LNCaP clone FGC (cell line): ENCODE data around the gene MARCOL.

Experiments used
- DNase-seq: peaks from one replicate; pipeline ENCODE4 v3.0.0-alpha.2; 2011; ENCODE audit warnings: low read depth
- H3K4me3 ChIP-seq: 2 replicates; pipeline ENCODE4 v1.5.1; 2011; ENCODE audit warnings: mild to moderate bottlenecking, low read depth, low read length, control low read depth
- CTCF ChIP-seq: IDR thresholded peaks from 2 replicates; pipeline ENCODE4 v1.5.1; 2012; ENCODE audit warnings: mild to moderate bottlenecking; ENCODE audit not compliant: control insufficient read depth, insufficient read depth; ENCODE audit errors: extremely low read depth

Gene MARCOL

GRCh38 chr5:148205865-148206264 is 32.5 kb upstream of the MARCOL start:
- no peak for TF ChIP-seq CTCF
- H3K4me3 ChIP-seq = no peak overlapping the region
- no peak for DNase-seq

- no peak for TF ChIP-seq CTCF
- DNase-seq = no peak
- H3K4me3 ChIP-seq = no peak overlapping the region
Measured at GRCh38 chr5:148206620-148207019, 31.7 kb upstream of the MARCOL start.

GRCh38 chr5:148208226-148208625 is 30.1 kb upstream of the MARCOL start:
- DNase-seq = no peak
- H3K4me3 ChIP-seq = no peak overlapping the region
- TF ChIP-seq CTCF = no peak

GRCh38 chr5:148209151-148209770 is 29.1 kb upstream of the MARCOL start:
- H3K4me3 ChIP-seq = no peak overlapping the region
- TF ChIP-seq CTCF = no peak
- DNase-seq = no peak

- TF ChIP-seq CTCF = no peak
- H3K4me3 ChIP-seq = no peak overlapping the region
- DNase-seq = no peak
Measured at GRCh38 chr5:148214665-148215185, 23.6 kb upstream of the MARCOL start.

- H3K4me3 ChIP-seq = no peak overlapping the region
- no peak for DNase-seq
- no peak for TF ChIP-seq CTCF
Measured at GRCh38 chr5:148221508-148221907, 16.8 kb upstream of the MARCOL start.

GRCh38 chr5:148224117-148224742 is 14.1 kb upstream of the MARCOL start:
- no peak for TF ChIP-seq CTCF
- no peak for DNase-seq
- H3K4me3 ChIP-seq = no peak overlapping the region
